Measurements from ENCODE around the gene CES2. TPM values are rescaled to one million over a fixed set of nuclear protein-coding genes. Genes with fewer than 3 reads are reported as not detected.
"Not testable (repeated sequence)": the region's sequence is repeated elsewhere in the genome, so short reads cannot be mapped to it uniquely, and the experiment has no call there.

CES2 gene
- total and polyA plus RNA-seq, 9 donors = 25.5 to 51.9 (median 38.9) TPM

DNA sequence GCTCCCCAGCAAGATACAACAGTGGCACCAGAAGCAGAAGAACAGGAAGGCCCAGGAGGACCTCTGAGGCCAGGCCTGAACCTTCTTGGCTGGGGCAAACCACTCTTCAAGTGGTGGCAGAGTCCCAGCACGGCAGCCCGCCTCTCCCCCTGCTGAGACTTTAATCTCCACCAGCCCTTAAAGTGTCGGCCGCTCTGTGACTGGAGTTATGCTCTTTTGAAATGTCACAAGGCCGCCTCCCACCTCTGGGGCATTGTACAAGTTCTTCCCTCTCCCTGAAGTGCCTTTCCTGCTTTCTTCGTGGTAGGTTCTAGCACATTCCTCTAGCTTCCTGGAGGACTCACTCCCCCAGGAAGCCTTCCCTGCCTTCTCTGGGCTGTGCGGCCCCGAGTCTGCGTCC lies 37.7 kb downstream of the CES2 start:
- H3K27ac ChIP-seq = no peak overlapping the region
- DNase-seq = no peak
- H3K4me3 ChIP-seq = no peak overlapping the region
- WGBS, 3 donors = 76 to 86% (median 83%) methylated on average over 9 of the region's 9 CpGs
- no peaks in the 10 kb centered on the region for H3K27me3 ChIP-seq
- intact Hi-C loops (cut with DNase I) = loop anchor here in 1 of 4 donors (10.0 kb wide), 1 partner anchor 212 kb away; the partner anchor contains the start of gene MATCAP1
- no peaks in the 10 kb centered on the region for H3K36me3 ChIP-seq
- H3K9me3 ChIP-seq = no peaks in the 10 kb centered on the region
- TF ChIP-seq, protein P1, sequence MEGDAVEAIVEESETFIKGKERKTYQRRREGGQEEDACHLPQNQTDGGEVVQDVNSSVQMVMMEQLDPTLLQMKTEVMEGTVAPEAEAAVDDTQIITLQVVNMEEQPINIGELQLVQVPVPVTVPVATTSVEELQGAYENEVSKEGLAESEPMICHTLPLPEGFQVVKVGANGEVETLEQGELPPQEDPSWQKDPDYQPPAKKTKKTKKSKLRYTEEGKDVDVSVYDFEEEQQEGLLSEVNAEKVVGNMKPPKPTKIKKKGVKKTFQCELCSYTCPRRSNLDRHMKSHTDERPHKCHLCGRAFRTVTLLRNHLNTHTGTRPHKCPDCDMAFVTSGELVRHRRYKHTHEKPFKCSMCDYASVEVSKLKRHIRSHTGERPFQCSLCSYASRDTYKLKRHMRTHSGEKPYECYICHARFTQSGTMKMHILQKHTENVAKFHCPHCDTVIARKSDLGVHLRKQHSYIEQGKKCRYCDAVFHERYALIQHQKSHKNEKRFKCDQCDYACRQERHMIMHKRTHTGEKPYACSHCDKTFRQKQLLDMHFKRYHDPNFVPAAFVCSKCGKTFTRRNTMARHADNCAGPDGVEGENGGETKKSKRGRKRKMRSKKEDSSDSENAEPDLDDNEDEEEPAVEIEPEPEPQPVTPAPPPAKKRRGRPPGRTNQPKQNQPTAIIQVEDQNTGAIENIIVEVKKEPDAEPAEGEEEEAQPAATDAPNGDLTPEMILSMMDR (IDR thresholded peaks at IDR 0.05) = no peak
- TF ChIP-seq EP300 (IDR thresholded peaks at IDR 0.05) (no peak), POLR2A (IDR thresholded peaks at IDR 0.05) (no peak)
- H3K4me1 ChIP-seq (ENCODE audit: insufficient read depth) = no peaks in the 10 kb centered on the region

DNA sequence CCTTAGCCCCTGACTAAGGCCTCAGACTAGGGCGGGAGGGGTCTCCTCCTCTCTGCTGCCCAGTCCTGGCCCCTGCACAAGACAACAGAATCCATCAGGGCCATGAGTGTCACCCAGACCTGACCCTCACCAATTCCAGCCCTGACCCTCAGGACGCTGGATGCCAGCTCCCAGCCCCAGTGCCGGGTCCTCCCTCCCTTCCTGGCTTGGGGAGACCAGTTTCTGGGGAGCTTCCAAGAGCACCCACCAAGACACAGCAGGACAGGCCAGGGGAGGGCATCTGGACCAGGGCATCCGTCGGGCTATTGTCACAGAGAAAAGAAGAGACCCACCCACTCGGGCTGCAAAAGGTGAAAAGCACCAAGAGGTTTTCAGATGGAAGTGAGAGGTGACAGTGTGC lies 38.4 kb downstream of the CES2 start:
- Histone ChIP-seq H3K36me3 (no peaks in the 10 kb centered on the region), H3K4me3 (no peak overlapping the region), H3K4me1 (ENCODE audit: insufficient read depth) (no peaks in the 10 kb centered on the region), H3K27ac (no peak overlapping the region), H3K9me3 (no peaks in the 10 kb centered on the region), H3K27me3 (no peaks in the 10 kb centered on the region)
- TF ChIP-seq, protein P1 (IDR thresholded peaks at IDR 0.05) = no peak
- TF ChIP-seq POLR2A (IDR thresholded peaks at IDR 0.05) (no peak), EP300 (IDR thresholded peaks at IDR 0.05) (no peak)
- 84 to 96% (median 88%) methylated on average over 6 of the region's 6 CpGs for WGBS, 3 donors
- DNase-seq = no peak
- intact Hi-C loops (cut with DNase I) = loop anchor here in 1 of 4 donors (10.0 kb wide), 1 partner anchor 211 kb away; the partner anchor contains the start of gene MATCAP1

DNA sequence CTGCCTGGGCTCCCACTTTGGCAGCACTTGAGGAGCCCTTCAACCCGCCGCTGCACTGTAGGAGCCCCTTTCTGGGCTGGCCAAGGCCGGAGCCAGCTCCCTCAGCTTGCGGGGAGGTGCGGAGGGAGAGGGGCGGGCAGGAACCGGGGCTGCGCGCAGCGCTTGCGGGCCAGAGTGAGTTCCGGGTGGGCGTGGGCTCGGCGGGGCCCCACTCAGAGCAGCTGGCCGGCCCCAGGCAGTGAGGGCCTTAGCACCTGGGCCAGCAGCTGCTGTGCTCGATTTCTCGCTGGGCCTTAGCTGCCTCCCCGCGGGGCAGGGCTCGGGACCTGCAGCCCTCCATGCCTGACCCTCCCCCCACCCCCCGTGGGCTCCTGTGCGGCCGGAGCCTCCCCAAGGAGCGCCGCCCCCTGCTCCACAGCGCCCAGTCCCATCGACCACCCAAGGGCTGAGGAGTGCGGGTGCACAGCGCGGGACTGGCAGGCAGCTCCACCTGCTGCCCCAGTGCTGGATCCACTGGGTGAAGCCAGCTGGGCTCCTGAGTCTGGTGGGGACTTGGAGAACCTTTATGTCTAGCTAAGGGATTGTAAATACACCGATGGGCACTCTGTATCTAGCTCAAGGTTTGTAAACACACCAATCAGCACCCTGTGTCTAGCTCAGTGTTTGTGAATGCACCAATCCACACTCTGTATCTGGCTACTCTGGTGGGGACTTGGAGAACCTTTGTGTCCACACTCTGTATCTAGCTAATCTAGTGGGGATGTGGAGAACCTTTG lies 39.0 kb downstream of the CES2 start:
- H3K27me3 ChIP-seq; H3K36me3 ChIP-seq; H3K27ac ChIP-seq; DNase-seq; H3K9me3 ChIP-seq; H3K4me3 ChIP-seq; H3K4me1 ChIP-seq (ENCODE audit: insufficient read depth): not testable (repeated sequence)
- 89 to 94% (median 92%) methylated on average over 18 to 32 of the region's 32 CpGs for WGBS, 3 donors
- intact Hi-C loops (cut with DNase I) = loop anchor here in 1 of 4 donors (10.0 kb wide), 1 partner anchor 210 kb away; the partner anchor contains the start of gene MATCAP1

DNA sequence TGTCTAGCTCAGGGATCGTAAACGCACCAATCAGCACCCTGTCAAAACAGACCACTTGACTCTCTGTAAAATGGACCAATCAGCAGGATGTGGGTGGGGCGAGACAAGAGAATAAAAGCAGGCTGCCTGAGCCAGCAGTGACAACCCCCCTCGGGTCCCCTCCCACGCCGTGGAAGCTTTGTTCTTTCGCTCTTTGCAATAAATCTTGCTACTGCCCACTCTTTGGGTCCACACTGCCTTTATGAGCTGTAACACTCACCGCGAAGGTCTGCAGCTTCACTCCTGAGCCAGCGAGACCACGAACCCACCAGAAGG lies 39.6 kb downstream of the CES2 start:
- not testable (repeated sequence) for H3K9me3 ChIP-seq; H3K27me3 ChIP-seq; H3K27ac ChIP-seq; DNase-seq; H3K4me3 ChIP-seq; H3K4me1 ChIP-seq (ENCODE audit: insufficient read depth); H3K36me3 ChIP-seq
- WGBS, 3 donors = 30 to 35% (median 31%) methylated on average over 11 of the region's 11 CpGs
- intact Hi-C loops (cut with DNase I) = loop anchor here in 1 of 4 donors (10.0 kb wide), 1 partner anchor 210 kb away; the partner anchor contains the start of gene MATCAP1

DNA sequence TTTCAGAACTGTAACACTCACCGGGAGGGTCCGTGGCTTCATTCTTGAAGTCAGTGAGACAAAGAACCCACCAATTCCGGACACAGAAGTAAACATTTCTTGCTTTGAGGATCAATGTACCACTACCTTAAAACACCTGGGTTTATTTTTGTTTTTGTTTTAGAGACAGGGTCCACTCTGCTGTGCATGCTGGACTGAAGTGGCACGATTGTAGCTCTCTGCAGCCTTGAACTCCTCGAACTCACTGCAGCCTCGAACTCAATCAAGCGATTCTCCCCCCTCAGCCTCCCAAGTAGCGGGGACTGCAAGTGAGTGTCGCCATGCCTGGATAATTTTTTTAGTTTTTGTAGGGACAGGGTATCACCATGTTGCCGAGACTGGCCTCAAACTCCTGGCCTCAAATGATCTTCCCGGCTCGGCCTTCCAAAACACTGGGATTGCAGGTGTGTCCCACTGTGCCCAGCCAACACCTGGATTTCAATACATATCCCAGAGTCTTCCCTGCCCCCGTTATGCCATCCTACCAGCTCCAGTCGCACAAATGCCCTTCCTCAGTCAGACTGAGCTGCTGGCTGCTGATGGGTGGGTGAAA lies 40.1 kb downstream of the CES2 start:
- Histone ChIP-seq H3K4me3 (no peak overlapping the region), H3K36me3 (no peaks in the 10 kb centered on the region), H3K27me3 (no peaks in the 10 kb centered on the region), H3K9me3 (no peaks in the 10 kb centered on the region), H3K4me1 (ENCODE audit: insufficient read depth) (no peaks in the 10 kb centered on the region), H3K27ac (no peak overlapping the region)
- TF ChIP-seq, protein P1 (IDR thresholded peaks at IDR 0.05) = no peak
- TF ChIP-seq EP300 (IDR thresholded peaks at IDR 0.05) (no peak), POLR2A (IDR thresholded peaks at IDR 0.05) (no peak)
- 64 to 75% (median 74%) methylated on average over 14 of the region's 14 CpGs for WGBS, 3 donors
- DNase-seq = no peak
- intact Hi-C loops (cut with DNase I) = loop anchor here in 1 of 4 donors (10.0 kb wide), 1 partner anchor 209 kb away; the partner anchor contains the start of gene MATCAP1

All from ovary (tissue), 9 donors.